ENCODE results near the gene RNF223.
A peak's percentile ranks its signal among the peaks of the same experiment; 100 is the strongest.

DNA sequence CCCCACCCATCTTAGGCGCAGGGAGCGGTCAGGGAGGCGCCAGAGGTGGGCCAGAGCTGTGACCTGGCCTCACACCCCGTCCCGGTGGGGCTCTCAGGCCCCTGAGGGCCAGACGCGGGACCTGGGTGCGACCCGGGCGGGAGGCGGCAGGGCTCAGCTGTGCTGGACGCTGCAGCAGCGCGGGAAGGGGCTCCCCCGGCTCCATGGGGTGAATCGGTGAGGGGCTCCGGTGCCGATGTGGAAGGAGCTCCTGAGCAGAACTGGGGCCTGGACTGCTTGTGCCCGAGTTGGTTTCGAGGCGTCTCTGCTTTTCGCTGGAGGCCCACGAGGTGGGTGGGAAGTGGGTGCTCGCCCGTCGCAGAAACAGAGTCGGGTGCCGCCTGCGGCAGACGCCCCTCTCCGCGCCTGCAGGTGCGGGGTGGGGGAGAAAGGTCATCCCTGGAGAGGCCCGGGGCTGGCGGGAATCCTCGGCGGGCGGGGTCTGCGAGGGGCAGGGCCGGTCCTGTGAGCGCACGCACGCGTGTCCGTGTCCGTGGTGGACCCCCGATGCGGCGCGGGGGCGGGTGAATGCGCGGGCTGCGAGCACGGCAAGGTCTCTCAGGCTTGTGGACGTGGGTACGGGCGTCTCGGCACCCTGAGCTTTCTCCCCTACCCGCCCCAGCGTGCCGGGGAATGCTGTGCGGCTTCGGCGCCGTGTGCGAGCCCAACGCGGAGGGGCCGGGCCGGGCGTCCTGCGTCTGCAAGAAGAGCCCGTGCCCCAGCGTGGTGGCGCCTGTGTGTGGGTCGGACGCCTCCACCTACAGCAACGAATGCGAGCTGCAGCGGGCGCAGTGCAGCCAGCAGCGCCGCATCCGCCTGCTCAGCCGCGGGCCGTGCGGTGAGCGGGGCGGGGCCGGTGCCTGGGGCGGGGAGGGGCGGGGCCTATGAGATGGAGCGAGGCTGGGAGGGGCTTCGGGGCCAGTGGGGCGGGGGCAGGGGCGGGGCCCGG is 33.8 kb downstream of the RNF223 start:
- no peak for TF ChIP-seq CTCF (IDR thresholded peaks at IDR 0.05)
- TF ChIP-seq POLR2A (IDR thresholded peaks at IDR 0.05): peak in 1 of 2 donors; percentile 7

Measured in thyroid gland (tissue), 4 donors.